Urinary bladder (tissue), 4 donors: Measurements from ENCODE around the gene LRIF1. TPM values are rescaled to one million over a fixed set of nuclear protein-coding genes. Genes with fewer than 3 reads are reported as not detected.
"Not testable (repeated sequence)": the region's sequence is repeated elsewhere in the genome, so short reads cannot be mapped to it uniquely, and the experiment has no call there.

Experiments used
- DNase-seq: peaks from one replicate; pipeline ENCODE4 v3.0.0-alpha.2; 2015; ENCODE audit errors: extremely low spot score
- H3K27ac ChIP-seq: one replicate; pipeline ENCODE4 v1.5.1; 2013; ENCODE audit warnings: low read depth, mild to moderate bottlenecking, moderate library complexity
- H3K36me3 ChIP-seq: one replicate; pipeline ENCODE4 v1.6.1; 2013; ENCODE audit warnings: mild to moderate bottlenecking, moderate library complexity; ENCODE audit not compliant: insufficient read depth
- H3K4me1 ChIP-seq: one replicate; pipeline ENCODE4 v1.6.1; 2013; ENCODE audit warnings: mild to moderate bottlenecking, moderate library complexity; ENCODE audit not compliant: insufficient read depth
- H3K4me3 ChIP-seq: one replicate; pipeline ENCODE4 v1.5.1; 2013; ENCODE audit warnings: low read depth, low read length
- WGBS: extraction: QIAGEN DNeasy Blood & Tissue Kit; methylation state at CpG from one replicate; pipeline ENCODE4 v1.1.7; 2013; 5-methylcytosine and 5-hydroxymethylcytosine counted together
- polyA plus RNA-seq: library from polyadenylated mRNA; stranded (reverse); fragments of 200-250 nt; gene quantifications from one replicate; pipeline ENCODE4 v1.2.3, GENCODE V29; 2013
- total RNA-seq: library from RNA; depleted of rRNA; stranded (reverse); fragments of >200 nt; gene quantifications from one replicate; pipeline ENCODE4 v1.2.3, GENCODE V29; 2014
- donor health status: healthy with polysubstance abuse.
- donor health status: healthy.

LRIF1 gene, protein sequence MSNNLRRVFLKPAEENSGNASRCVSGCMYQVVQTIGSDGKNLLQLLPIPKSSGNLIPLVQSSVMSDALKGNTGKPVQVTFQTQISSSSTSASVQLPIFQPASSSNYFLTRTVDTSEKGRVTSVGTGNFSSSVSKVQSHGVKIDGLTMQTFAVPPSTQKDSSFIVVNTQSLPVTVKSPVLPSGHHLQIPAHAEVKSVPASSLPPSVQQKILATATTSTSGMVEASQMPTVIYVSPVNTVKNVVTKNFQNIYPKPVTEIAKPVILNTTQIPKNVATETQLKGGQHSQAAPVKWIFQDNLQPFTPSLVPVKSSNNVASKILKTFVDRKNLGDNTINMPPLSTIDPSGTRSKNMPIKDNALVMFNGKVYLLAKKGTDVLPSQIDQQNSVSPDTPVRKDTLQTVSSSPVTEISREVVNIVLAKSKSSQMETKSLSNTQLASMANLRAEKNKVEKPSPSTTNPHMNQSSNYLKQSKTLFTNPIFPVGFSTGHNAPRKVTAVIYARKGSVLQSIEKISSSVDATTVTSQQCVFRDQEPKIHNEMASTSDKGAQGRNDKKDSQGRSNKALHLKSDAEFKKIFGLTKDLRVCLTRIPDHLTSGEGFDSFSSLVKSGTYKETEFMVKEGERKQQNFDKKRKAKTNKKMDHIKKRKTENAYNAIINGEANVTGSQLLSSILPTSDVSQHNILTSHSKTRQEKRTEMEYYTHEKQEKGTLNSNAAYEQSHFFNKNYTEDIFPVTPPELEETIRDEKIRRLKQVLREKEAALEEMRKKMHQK
- total RNA-seq (10.6 TPM), polyA plus RNA-seq (7.9 TPM)

GRCh38 chr1:110963691-110964454 lies at the start of gene LRIF1:
LRIF1 (minus strand) TSS chr1:110963922; CDS start chr1:110963688, 234 bp downstream.
- no peaks in the 10 kb centered on the region for H3K36me3 ChIP-seq
- peak within 1 kb of the TSS; percentile 49 for H3K4me3 ChIP-seq
- no peaks in the 10 kb centered on the region for H3K4me1 ChIP-seq
- DNase-seq, result peak; percentile 96
- WGBS, result 2% methylated on average over 54 of the region's 54 CpGs
- peak within 1 kb of the TSS; percentile 90 for H3K27ac ChIP-seq

- DNase-seq, result no peak
- no peak overlapping the region for H3K27ac ChIP-seq
- WGBS, result 83% methylated on average over 2 of the region's 2 CpGs
- H3K4me3 ChIP-seq, result no peak overlapping the region
- H3K4me1 ChIP-seq, result no peaks in the 10 kb centered on the region
- H3K36me3 ChIP-seq, result no peaks in the 10 kb centered on the region
These were observed 44.3 kb upstream of the LRIF1 start for GRCh38 chr1:111008031-111008430.

DNA sequence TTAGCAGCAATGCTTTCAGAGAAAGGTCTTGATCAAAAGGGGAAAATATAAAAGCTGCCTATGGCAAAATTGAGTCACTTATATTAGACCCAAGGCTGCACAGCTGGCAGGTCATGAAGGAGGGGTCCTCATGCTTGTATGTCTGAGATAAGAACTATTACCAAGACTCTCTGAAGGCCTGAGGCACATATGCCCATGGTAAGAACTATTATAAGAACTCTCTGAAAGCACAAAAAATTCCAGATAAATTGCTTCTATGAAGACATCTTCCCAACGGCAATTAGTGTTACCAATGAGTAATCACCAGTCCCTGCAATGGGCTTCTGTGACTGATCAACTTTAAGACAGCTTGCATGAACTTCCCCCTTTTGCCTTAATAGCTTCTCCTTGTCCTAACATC lies 42.8 kb upstream of the LRIF1 start:
- WGBS, result 91% methylated on average over 1 of the region's 1 CpG
- no peaks in the 10 kb centered on the region for H3K36me3 ChIP-seq

GRCh38 chr1:110999607-111000006 lies 35.9 kb upstream of the LRIF1 start:
- not testable (repeated sequence) for DNase-seq, H3K4me3 ChIP-seq, H3K36me3 ChIP-seq, H3K27ac ChIP-seq, H3K4me1 ChIP-seq

More for the DNA sequence above, 42.8 kb upstream of the LRIF1 start:
- no peak overlapping the region for H3K27ac ChIP-seq
- DNase-seq, result no peak
- H3K4me3 ChIP-seq, result no peak overlapping the region
- no peaks in the 10 kb centered on the region for H3K4me1 ChIP-seq

DNA sequence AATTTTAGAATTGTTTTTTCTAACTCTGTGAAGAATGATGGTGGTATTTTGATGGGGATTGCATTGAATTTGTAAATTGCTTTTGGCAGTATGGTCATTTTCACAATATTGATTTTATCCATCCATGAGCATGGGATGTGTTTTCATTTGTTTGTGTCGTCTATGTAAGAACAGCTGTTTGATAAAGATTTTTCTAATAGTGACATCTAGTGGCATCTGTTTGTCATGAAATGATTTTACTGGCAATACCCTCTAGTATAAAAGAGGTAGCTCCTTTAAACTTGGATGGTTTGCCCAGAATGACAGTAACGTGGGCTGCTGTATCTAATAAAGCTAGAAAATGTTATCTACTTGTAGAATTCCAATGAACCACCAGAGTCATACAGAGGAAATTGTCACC lies 28.6 kb upstream of the LRIF1 start:
- not testable (repeated sequence) for DNase-seq, H3K4me1 ChIP-seq, H3K4me3 ChIP-seq, H3K36me3 ChIP-seq, H3K27ac ChIP-seq
- WGBS, result 23% methylated on average over 2 of the region's 2 CpGs

DNA sequence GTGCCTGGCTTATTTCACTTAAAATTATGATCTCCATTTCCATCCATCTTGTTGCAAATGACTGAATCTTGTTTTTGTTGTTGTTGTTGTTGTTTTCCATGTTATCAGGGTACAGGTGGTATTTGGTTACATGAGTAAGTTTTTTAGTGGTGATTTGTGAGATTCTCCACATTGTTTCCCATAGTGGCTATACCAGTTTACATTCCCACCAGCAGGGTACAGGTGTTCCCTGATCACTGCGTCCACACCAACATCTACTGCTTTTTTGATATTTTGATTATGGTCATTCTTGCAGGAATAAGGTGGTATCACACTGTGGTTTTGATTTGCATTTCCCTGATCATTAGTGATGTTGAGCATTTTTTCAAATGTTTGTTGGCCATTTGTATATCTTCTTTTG lies 27.6 kb upstream of the LRIF1 start:
- 76% methylated on average over 1 of the region's 1 CpG for WGBS
- not testable (repeated sequence) for H3K36me3 ChIP-seq, H3K4me3 ChIP-seq, DNase-seq, H3K27ac ChIP-seq, H3K4me1 ChIP-seq

GRCh38 chr1:110990541-110990940 lies 26.8 kb upstream of the LRIF1 start:
- no peaks in the 10 kb centered on the region for H3K4me1 ChIP-seq
- no peak overlapping the region for H3K27ac ChIP-seq
- no peak overlapping the region for H3K4me3 ChIP-seq
- 74% methylated on average over 3 of the region's 3 CpGs for WGBS
- no peaks in the 10 kb centered on the region for H3K36me3 ChIP-seq
- DNase-seq, result no peak

- no peaks in the 10 kb centered on the region for H3K36me3 ChIP-seq
- H3K4me1 ChIP-seq, result no peaks in the 10 kb centered on the region
- no peak overlapping the region for H3K27ac ChIP-seq
- no peak overlapping the region for H3K4me3 ChIP-seq
- DNase-seq, result no peak
These were observed 22.7 kb upstream of the LRIF1 start for GRCh38 chr1:110986407-110986891.

GRCh38 chr1:110982320-110982719 lies 18.6 kb upstream of the LRIF1 start:
- DNase-seq, result no peak
- H3K4me3 ChIP-seq, result no peak overlapping the region
- H3K36me3 ChIP-seq, result no peaks in the 10 kb centered on the region
- WGBS, result 57% methylated on average over 3 of the region's 3 CpGs
- H3K4me1 ChIP-seq, result no peaks in the 10 kb centered on the region
- no peak overlapping the region for H3K27ac ChIP-seq

DNA sequence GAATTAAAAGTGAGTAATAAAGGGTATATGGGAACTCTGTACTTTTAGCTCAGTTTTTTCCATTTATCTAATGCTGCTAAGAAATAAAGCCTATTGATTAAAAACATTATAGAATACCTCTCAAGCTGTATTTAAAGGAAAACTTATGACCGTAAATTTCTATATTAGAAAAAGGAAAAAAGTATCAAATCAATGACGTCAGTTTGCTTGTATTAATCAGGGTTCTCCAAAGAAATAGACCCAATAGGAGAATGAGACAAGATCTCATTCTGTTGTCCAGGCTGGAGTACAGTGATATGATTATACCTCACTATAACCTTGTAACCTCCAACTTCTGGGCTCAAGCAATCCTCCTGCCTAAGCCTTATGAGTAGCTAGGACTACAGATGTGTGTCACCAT lies 15.4 kb upstream of the LRIF1 start:
- no peak overlapping the region for H3K4me3 ChIP-seq
- H3K4me1 ChIP-seq, result no peaks in the 10 kb centered on the region
- no peak overlapping the region for H3K27ac ChIP-seq
- WGBS, result 86% methylated on average over 2 of the region's 2 CpGs
- DNase-seq, result no peak
- no peaks in the 10 kb centered on the region for H3K36me3 ChIP-seq

DNA sequence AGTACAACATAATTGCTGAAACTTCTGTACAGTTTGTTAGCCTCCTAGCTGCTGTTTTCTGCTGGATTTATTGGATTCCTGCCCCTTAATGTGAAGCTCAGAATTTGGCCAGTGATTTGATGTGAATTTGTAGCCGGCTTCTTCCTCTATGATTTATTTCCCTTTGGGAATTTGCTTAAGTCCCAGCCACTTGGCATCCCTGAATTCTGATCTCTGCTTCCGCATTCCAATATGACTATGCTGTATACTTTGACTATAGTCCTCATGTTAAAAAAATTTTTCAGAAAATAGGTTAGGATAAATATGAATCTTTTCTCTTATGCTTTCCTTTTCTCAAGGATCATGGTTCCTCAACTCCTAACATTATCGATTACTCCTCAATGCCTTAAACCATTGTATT lies 12.4 kb upstream of the LRIF1 start:
- no peak overlapping the region for H3K4me3 ChIP-seq
- DNase-seq, result no peak
- H3K36me3 ChIP-seq, result no peaks in the 10 kb centered on the region
- WGBS, result 87% methylated on average over 3 of the region's 3 CpGs
- no peaks in the 10 kb centered on the region for H3K4me1 ChIP-seq
- H3K27ac ChIP-seq, result no peak overlapping the region

- no peak overlapping the region for H3K27ac ChIP-seq
- H3K4me3 ChIP-seq, result no peak overlapping the region
- WGBS, result 53% methylated on average over 1 of the region's 1 CpG
These were observed 11.5 kb upstream of the LRIF1 start for GRCh38 chr1:110975265-110975664.

DNA sequence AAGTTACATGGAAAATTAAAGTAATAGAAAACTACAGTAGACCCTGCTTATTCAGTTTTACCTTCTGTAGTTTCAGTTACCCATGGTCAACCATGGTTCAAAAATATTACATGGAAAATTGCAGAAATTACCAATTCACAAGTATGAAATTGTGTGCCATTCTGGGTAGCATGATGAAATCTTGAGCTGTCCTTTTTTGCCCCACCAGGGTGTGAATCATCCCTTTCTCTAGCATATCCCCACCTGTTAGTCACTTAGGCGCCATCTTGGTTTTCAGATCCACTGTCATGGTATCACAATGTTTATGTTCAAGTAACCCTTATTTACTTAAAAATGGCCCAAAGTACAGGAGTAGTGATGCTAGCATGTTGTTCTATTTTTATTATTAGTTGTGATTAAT lies 3.5 kb upstream of the LRIF1 start:
- H3K4me3 ChIP-seq, result no peak overlapping the region
- no peak overlapping the region for H3K27ac ChIP-seq
- no peaks in the 10 kb centered on the region for H3K36me3 ChIP-seq
- no peak for DNase-seq
- H3K4me1 ChIP-seq, result no peaks in the 10 kb centered on the region
- WGBS, result 54% methylated on average over 1 of the region's 1 CpG

More at GRCh38 chr1:110975265-110975664, 11.5 kb upstream of the LRIF1 start:
- Histone ChIP-seq H3K4me1 (no peaks in the 10 kb centered on the region), H3K36me3 (no peaks in the 10 kb centered on the region)
- DNase-seq, result no peak
